ENCODE measurements around the gene ATPAF1. TPM values are rescaled to one million over a fixed set of nuclear protein-coding genes. Genes with fewer than 3 reads are reported as not detected.

The ATPAF1 gene
- total and polyA plus RNA-seq, 10 of the 15 experiments (the other 5 are each of a cell fraction or from before 2014, with no cell fraction given): 15.2 to 93.5 (median 48.4) TPM

DNA sequence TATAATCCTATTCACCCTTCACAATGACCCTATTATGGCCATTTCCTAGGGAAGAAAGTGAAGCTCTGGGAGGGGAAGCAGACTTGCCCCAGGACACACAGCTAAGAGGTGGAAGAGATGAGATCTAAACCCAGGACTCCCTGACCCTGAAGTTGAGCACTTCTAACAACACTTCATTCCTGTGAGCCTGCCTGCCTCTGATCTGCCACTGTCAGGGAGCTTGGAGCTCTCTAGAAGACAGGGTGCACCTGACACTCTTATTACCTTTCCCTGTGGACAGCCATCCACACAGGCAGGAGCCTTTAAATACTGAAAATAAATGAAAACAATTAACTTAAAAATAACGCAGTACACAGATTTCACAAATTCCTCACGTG lies 64.7 kb downstream of the ATPAF1 start:
- Histone ChIP-seq H3K4me1 (ENCODE audit: control insufficient read depth, insufficient read depth, low read length) (0 out of 2 replicates have a peak, but pooled peaks cover 3% of the 10 kb centered on the region), H3K27ac (ENCODE audit: control insufficient read depth, insufficient read depth) (peak overlapping the region; percentile 74; the same call in 1 of the 2 replicates), H3K79me2 (ENCODE audit: control insufficient read depth, insufficient read depth, low read length) (peaks cover 2% of the 10 kb centered on the region; the same call in 1 of the 2 replicates), H3K27me3 (replicated peaks in 1 of 2; ENCODE audit: control insufficient read depth in 2 of 2, insufficient read depth in 2 of 2, low read length in 1 of 2) (no peaks in the 10 kb centered on the region), H3K4me3 (peak overlapping the region; percentile 67), H3K9me3 (replicated peaks; ENCODE audit: control insufficient read depth, insufficient read depth, low read length) (no peaks in the 10 kb centered on the region), H3K36me3 (ENCODE audit: control insufficient read depth in 2 of 2, insufficient read depth in 2 of 2, low read length in 1 of 2) (peaks cover 0 to under 1% of the 10 kb centered on the region in 2 experiments; a peak in 2 of 4 replicates), H3K4me2 (ENCODE audit: control insufficient read depth, insufficient read depth) (peak overlapping the region; percentile 52), H2AFZ (ENCODE audit: control insufficient read depth, low read depth, low read length) (peak overlapping the region; percentile 96), H4K20me1 (ENCODE audit: control insufficient read depth, insufficient read depth) (no peaks in the 10 kb centered on the region), H3K9ac (ENCODE audit: control insufficient read depth, insufficient read depth, low read length) (peak overlapping the region; percentile 81)
- ATAC-seq (peak; percentile 26), DNase-seq (ENCODE audit: low read depth, low spot score) (no peak), FAIRE-seq (no peak)
- no TSS peak for BruUV-seq (replicated peaks)
- in situ Hi-C loops (cut with MboI) (no loop called here), intact Hi-C loops (cut with micrococcal nuclease; ENCODE audit: unreplicated experiment) (loop anchor here (5.0 kb wide), 1 partner anchor 64 kb away; the partner anchor contains the start of gene ATPAF1)
- ChIA-PET CTCF (interaction anchor here (0.6 to 3.3 kb wide), 8 partner anchors 9 to 276 kb away, joined by 3 to 30 read pairs (median 3); partner anchors contain the start of gene MOB3C), SMC1A (ENCODE audit: uncharacterized antibody, unreplicated experiment) (interaction anchor here (0.9 to 6.2 kb wide), 6 partner anchors 10 to 117 kb away, joined by 3 to 53 read pairs (median 4); partner anchors contain the start of gene MOB3C), RAD21 (ENCODE audit: unreplicated experiment) (interaction anchor here (1.6 to 2.9 kb wide), 3 partner anchors 12 to 270 kb away, joined by 4 to 41 read pairs (median 8); partner anchors contain the start of genes ATPAF1 and MOB3C), POLR2A (interaction anchor here (0.5 to 9.1 kb wide), 7 partner anchors 9 to 1300 kb away, joined by 3 to 124 read pairs (median 6); partner anchors contain the start of genes ATPAF1, EFCAB14 and MOB3C)
- TF ChIP-seq HCFC1 (IDR thresholded peaks at IDR 0.05; ENCODE audit: low read length) (no peak), NFXL1 (IDR thresholded peaks at IDR 0.05; ENCODE audit: borderline replicate concordance) (no peak), GABPA (IDR thresholded peaks at IDR 0.05; ENCODE audit: low read depth) (no peak), CBFB (IDR thresholded peaks at IDR 0.05; ENCODE audit: low read depth) (no peak)
- TF ChIP-seq, protein P1, sequence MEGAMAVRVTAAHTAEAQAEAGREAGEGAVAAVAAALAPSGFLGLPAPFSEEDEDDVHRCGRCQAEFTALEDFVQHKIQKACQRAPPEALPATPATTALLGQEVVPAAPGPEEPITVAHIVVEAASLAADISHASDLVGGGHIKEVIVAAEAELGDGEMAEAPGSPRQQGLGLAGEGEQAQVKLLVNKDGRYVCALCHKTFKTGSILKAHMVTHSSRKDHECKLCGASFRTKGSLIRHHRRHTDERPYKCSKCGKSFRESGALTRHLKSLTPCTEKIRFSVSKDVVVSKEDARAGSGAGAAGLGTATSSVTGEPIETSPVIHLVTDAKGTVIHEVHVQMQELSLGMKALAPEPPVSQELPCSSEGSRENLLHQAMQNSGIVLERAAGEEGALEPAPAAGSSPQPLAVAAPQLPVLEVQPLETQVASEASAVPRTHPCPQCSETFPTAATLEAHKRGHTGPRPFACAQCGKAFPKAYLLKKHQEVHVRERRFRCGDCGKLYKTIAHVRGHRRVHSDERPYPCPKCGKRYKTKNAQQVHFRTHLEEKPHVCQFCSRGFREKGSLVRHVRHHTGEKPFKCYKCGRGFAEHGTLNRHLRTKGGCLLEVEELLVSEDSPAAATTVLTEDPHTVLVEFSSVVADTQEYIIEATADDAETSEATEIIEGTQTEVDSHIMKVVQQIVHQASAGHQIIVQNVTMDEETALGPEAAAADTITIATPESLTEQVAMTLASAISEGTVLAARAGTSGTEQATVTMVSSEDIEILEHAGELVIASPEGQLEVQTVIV (IDR thresholded peaks at IDR 0.05; ENCODE audit: borderline replicate concordance, partially characterized antibody): no peak
- WGBS (ENCODE audit: insufficient coverage, insufficient replicate concordance, low lambda C conversion rate, missing lambda C conversion rate): 7% methylated on average over 2 of the region's 2 CpGs
